H9 (cell line): ENCODE measurements around the gene METTL4. TPM values are rescaled to one million over a fixed set of nuclear protein-coding genes. Genes with fewer than 3 reads are reported as not detected.

Experiments
- DNase-seq: peaks from one replicate; pipeline ENCODE4 v3.0.0-alpha.2; 2017
- H2AFZ ChIP-seq: one replicate; pipeline ENCODE4 v1.6.1; 2013; ENCODE audit warnings: mild to moderate bottlenecking, low read length, control low read depth, moderate library complexity
- H2AK5ac ChIP-seq: 2 replicates; pipeline ENCODE4 v1.6.1; 2013; ENCODE audit warnings: low read length, control low read depth, mixed read lengths; ENCODE audit not compliant: insufficient read length
- H2BK120ac ChIP-seq: one replicate; pipeline ENCODE4 v1.6.1; 2013; ENCODE audit warnings: low read depth, mild to moderate bottlenecking, low read length, control low read depth, inconsistent platforms; ENCODE audit not compliant: poor library complexity, severe bottlenecking
- H2BK12ac ChIP-seq: 2 replicates; pipeline ENCODE4 v1.6.1; 2013; ENCODE audit warnings: low read length, control low read depth, mixed read lengths, low read depth; ENCODE audit not compliant: insufficient read length
- H2BK15ac ChIP-seq: 2 replicates; pipeline ENCODE4 v1.6.1; 2013; ENCODE audit warnings: low read depth, low read length, control low read depth
- H2BK20ac ChIP-seq: one replicate; pipeline ENCODE4 v1.6.1; 2013; ENCODE audit warnings: low read depth, mild to moderate bottlenecking, low read length, control low read depth, inconsistent platforms; ENCODE audit not compliant: poor library complexity, severe bottlenecking
- H2BK5ac ChIP-seq: 2 replicates; pipeline ENCODE4 v1.6.1; 2013; ENCODE audit warnings: low read length, control low read depth, mixed read lengths; ENCODE audit not compliant: insufficient read length
- H3K14ac ChIP-seq: 2 replicates; pipeline ENCODE4 v1.6.1; 2013; ENCODE audit warnings: low read length, control low read depth; ENCODE audit not compliant: insufficient read depth
- H3K18ac ChIP-seq: 2 replicates; pipeline ENCODE4 v1.6.1; 2013; ENCODE audit warnings: low read depth, mild to moderate bottlenecking, mixed read lengths, low read length, control low read depth; ENCODE audit not compliant: insufficient read length
- H3K23ac ChIP-seq: 2 replicates; pipeline ENCODE4 v1.6.1; 2013; ENCODE audit warnings: low read length, control low read depth, mixed read lengths, low read depth; ENCODE audit not compliant: insufficient read length
- H3K23me2 ChIP-seq: 2 replicates; pipeline ENCODE4 v1.6.1; 2013; ENCODE audit warnings: low read depth, mild to moderate bottlenecking, mixed read lengths, low read length, control low read depth; ENCODE audit not compliant: insufficient read length, poor library complexity, severe bottlenecking
- H3K27ac ChIP-seq: 2 replicates; pipeline ENCODE4 v1.5.1; 2013; ENCODE audit warnings: low read length, control low read depth, mixed read lengths, low read depth; ENCODE audit not compliant: insufficient read length
- H3K27me3 ChIP-seq: 2 replicates; pipeline ENCODE4 v1.6.1; 2013; ENCODE audit warnings: low read length, control low read depth, inconsistent platforms; ENCODE audit not compliant: insufficient read depth
- H3K4ac ChIP-seq: 2 replicates; pipeline ENCODE4 v1.6.1; 2013; ENCODE audit warnings: low read depth, mild to moderate bottlenecking, control low read depth, inconsistent platforms, low read length, moderate library complexity
- H3K4me1 ChIP-seq: 2 replicates; pipeline ENCODE4 v1.6.1; 2013; ENCODE audit warnings: low read length, control low read depth, inconsistent platforms; ENCODE audit not compliant: insufficient read depth
- H3K4me2 ChIP-seq: 2 replicates; pipeline ENCODE4 v1.6.1; 2013; ENCODE audit warnings: low read length, control low read depth, mixed read lengths; ENCODE audit not compliant: insufficient read length, insufficient read depth
- H3K56ac ChIP-seq: 2 replicates; pipeline ENCODE4 v1.6.1; 2013; ENCODE audit warnings: low read depth, mild to moderate bottlenecking, mixed read lengths, low read length, control low read depth; ENCODE audit not compliant: insufficient read length
- H3K79me1 ChIP-seq: 2 replicates; pipeline ENCODE4 v1.6.1; 2013; ENCODE audit warnings: low read depth, mild to moderate bottlenecking, moderate library complexity, low read length, control low read depth, inconsistent platforms; ENCODE audit not compliant: insufficient read depth, poor library complexity, severe bottlenecking
- H3K79me2 ChIP-seq: 2 replicates; pipeline ENCODE4 v1.6.1; 2013; ENCODE audit warnings: low read length, control low read depth, inconsistent platforms; ENCODE audit not compliant: insufficient read depth
- H3K9ac ChIP-seq: 2 replicates; pipeline ENCODE4 v1.6.1; 2013; ENCODE audit warnings: low read length, control low read depth, mixed read lengths; ENCODE audit not compliant: insufficient read length; ENCODE audit errors: extremely low read depth
- H3K9me3 ChIP-seq: one replicate; pipeline ENCODE4 v1.6.1; 2013; ENCODE audit warnings: low read depth, low read length, inconsistent platforms; ENCODE audit not compliant: control insufficient read depth
- H3T11ph ChIP-seq: one replicate; pipeline ENCODE4 v1.6.1; 2013; ENCODE audit warnings: mild to moderate bottlenecking, low read length, control low read depth, inconsistent platforms
- H4K20me1 ChIP-seq: one replicate; pipeline ENCODE4 v1.6.1; 2013; ENCODE audit not compliant: control insufficient read depth, insufficient read length, insufficient read depth
- H4K5ac ChIP-seq: 2 replicates; pipeline ENCODE4 v1.6.1; 2013; ENCODE audit warnings: low read depth, mild to moderate bottlenecking, mixed read lengths, low read length, control low read depth; ENCODE audit not compliant: insufficient read length
- H4K8ac ChIP-seq: replicated peaks from 2 replicates; pipeline ENCODE4 v1.6.1; 2013; ENCODE audit warnings: low read length, control low read depth, mixed read lengths, low read depth; ENCODE audit not compliant: insufficient read length
- H4K91ac ChIP-seq: 2 replicates; pipeline ENCODE4 v1.6.1; 2013; ENCODE audit warnings: low read depth, mild to moderate bottlenecking, moderate library complexity, mixed read lengths, low read length, control low read depth; ENCODE audit not compliant: insufficient read length
- H3K27ac Mint-ChIP-seq, 3 experiments: 2 replicates in 2 of 3; 3 replicates in 1 of 3; pipeline ENCODE4 v1.8.0; 2020 to 2021; ENCODE audit warnings: mixed read lengths in 3 of 3, mild to moderate bottlenecking in 1 of 3, moderate library complexity in 1 of 3
- H3K27me3 Mint-ChIP-seq: 2 replicates; pipeline ENCODE4 v1.8.0; 2021; ENCODE audit warnings: low read depth, mild to moderate bottlenecking, moderate library complexity, mixed read lengths
- H3K36me3 Mint-ChIP-seq, 3 experiments: 2 replicates in 2 of 3; 3 replicates in 1 of 3; pipeline ENCODE4 v1.8.0; 2020 to 2021; ENCODE audit warnings: low read depth in 3 of 3, mixed read lengths in 3 of 3; ENCODE audit not compliant: insufficient read depth in 1 of 3
- H3K4me1 Mint-ChIP-seq, 2 experiments: 2 replicates each; pipeline ENCODE4 v1.8.0; 2020; ENCODE audit warnings: mixed read lengths in 2 of 2
- H3K4me3 Mint-ChIP-seq, 2 experiments: 2 replicates in 1 of 2; 3 replicates in 1 of 2; pipeline ENCODE4 v1.8.0; 2020 to 2021; ENCODE audit warnings: mild to moderate bottlenecking in 2 of 2, mixed read lengths in 2 of 2, moderate library complexity in 1 of 2
- H3K9me3 Mint-ChIP-seq, 2 experiments: 2 replicates in 1 of 2; 3 replicates in 1 of 2; pipeline ENCODE4 v1.8.0; 2020; ENCODE audit warnings: mild to moderate bottlenecking in 2 of 2, mixed read lengths in 2 of 2, moderate library complexity in 1 of 2
- CTCF ChIP-seq: fragments of 200-600 bp; sonication (generic); conservative IDR thresholded peaks from 3 replicates; pipeline ENCODE4 v1.8.0; 2021; ENCODE audit warnings: antibody characterized with exemption, mild to moderate bottlenecking
- WGBS: extraction: QIAGEN DNeasy Blood & Tissue Kit; methylation state at CpG from one replicate; pipeline ENCODE4 v1.1.7; 2013; ENCODE audit warnings: missing lambda C conversion rate, low lambda C conversion rate, mixed read lengths; ENCODE audit not compliant: insufficient read length; ENCODE audit errors: extremely low coverage; 5-methylcytosine and 5-hydroxymethylcytosine counted together
- total RNA-seq: library from RNA; stranded (reverse); gene quantifications from 2 replicates; pipeline ENCODE4 v1.2.1, GENCODE V29; 2021

METTL4 gene
- total RNA-seq, 1 experiment from 2014 or later, result 14.2 TPM

DNA sequence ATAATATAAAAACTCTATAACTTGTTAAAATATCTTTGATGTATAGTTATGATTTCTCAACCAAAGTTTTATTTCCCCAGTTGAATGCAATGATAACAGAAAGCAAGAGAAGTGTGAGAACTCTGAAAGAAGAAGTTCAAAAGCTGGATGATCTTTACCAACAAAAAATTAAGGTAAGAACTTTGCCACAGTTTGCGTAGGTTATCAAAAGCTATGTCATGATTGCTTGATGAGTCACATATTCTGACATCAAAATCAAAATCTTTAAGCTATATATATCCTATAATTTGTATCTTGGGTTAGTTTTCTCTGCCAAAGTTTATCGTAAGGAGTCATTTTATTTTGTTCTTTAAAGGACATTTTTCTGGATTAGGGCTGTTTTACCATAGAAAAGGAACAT is 35.0 kb upstream of the METTL4 start:
- Mint-ChIP-seq H3K27me3 (no peaks in the 10 kb centered on the region), H3K4me1 (no peaks in the 10 kb centered on the region), H3K36me3 (peaks cover 13 to 62% (median 58%) of the 10 kb centered on the region in 3 experiments; a peak in 6 of 7 replicates), H3K27ac (no peak overlapping the region), H3K4me3 (no peak overlapping the region), H3K9me3 (no peaks in the 10 kb centered on the region)
- Histone ChIP-seq H2AFZ (no peak overlapping the region), H3K4me2 (no peak overlapping the region), H3K27ac (no peak overlapping the region), H3K79me1 (no peaks in the 10 kb centered on the region), H2BK12ac (no peak overlapping the region), H3K9ac (no peak overlapping the region), H2BK20ac (no peak overlapping the region), H4K5ac (no peak overlapping the region), H3K23me2 (no peaks in the 10 kb centered on the region), H3K27me3 (no peaks in the 10 kb centered on the region), H2BK5ac (no peak overlapping the region), H2BK120ac (no peak overlapping the region), H4K8ac (no peak overlapping the region), H3K4me1 (no peaks in the 10 kb centered on the region), H3T11ph (no peak overlapping the region), H2BK15ac (no peak overlapping the region), H3K56ac (no peak overlapping the region), H4K91ac (no peak overlapping the region), H3K9me3 (no peaks in the 10 kb centered on the region), H3K4ac (no peak overlapping the region), H3K23ac (no peak overlapping the region), H3K79me2 (no peaks in the 10 kb centered on the region), H4K20me1 (no peaks in the 10 kb centered on the region), H3K18ac (no peak overlapping the region), H3K14ac (no peak overlapping the region), H2AK5ac (no peak overlapping the region)
- WGBS, result no CpG with 5 or more reads among the region's 2 CpGs
- TF ChIP-seq CTCF, result no peak
- no peak for DNase-seq
